ENCODE data around the gene BPIFB3. TPM values are rescaled to one million over a fixed set of nuclear protein-coding genes. Genes with fewer than 3 reads are reported as not detected.

Gene BPIFB3
- not detected in 2 replicates for total RNA-seq (2012; rRNA removed)
- not detected in 2 replicates for polyA plus RNA-seq (2012; rRNA removed)
- not detected in 2 replicates for polyA plus RNA-seq (2012; cell fraction: cytosol; rRNA removed)
- not detected in 2 replicates for polyA plus RNA-seq (2012; cell fraction: nucleus; rRNA removed; ENCODE audit: low replicate concordance)
- not detected for Bru-seq, nascent RNA
- BruChase-seq, experiment 1, labeled RNA remaining after a 6-hour chase, result not detected
- BruChase-seq, experiment 2, labeled RNA remaining after a 2-hour chase, result not detected
- long read RNA-seq, result 0 reads

GRCh38 chr20:33053291-33054106 lies at the start of gene BPIFB3:
Gene BPIFB3 (plus strand): TSS chr20:33053903. CDS start chr20:33055436, 1,533 bp downstream.
- no peak within 1 kb of the TSS for H2BK5ac ChIP-seq (ENCODE audit: low read depth, low read length, poor library complexity, severe bottlenecking)
- no peaks in the 10 kb centered on the region for H3K9me1 ChIP-seq (ENCODE audit: insufficient read depth, low read length)
- no peaks in the 10 kb centered on the region for H3K9me3 ChIP-seq (ENCODE audit: control insufficient read depth, insufficient read depth, low read length)
- no peaks in the 10 kb centered on the region for H3K79me1 ChIP-seq (ENCODE audit: low read depth in 1 of 2, low read length in 2 of 2)
- no peak within 1 kb of the TSS for H4K5ac ChIP-seq (ENCODE audit: low read depth, low read length)
- no peak within 1 kb of the TSS for H4K8ac ChIP-seq (ENCODE audit: low read depth in 2 of 2, low read length in 2 of 2)
- H3K4me2 ChIP-seq (ENCODE audit: low read depth, low read length), result no peak within 1 kb of the TSS
- no peak within 1 kb of the TSS for H2BK20ac ChIP-seq (ENCODE audit: low read depth, low read length)
- H3K23ac ChIP-seq (ENCODE audit: low read depth, low read length), result no peak within 1 kb of the TSS
- H2AK5ac ChIP-seq (ENCODE audit: low read depth, low read length), result no peak within 1 kb of the TSS
- H3K27me3 ChIP-seq (ENCODE audit: control insufficient read depth, insufficient read depth, low read length), result peaks cover 2% of the 10 kb centered on the region; the same call in 1 of the 2 replicates
- H2BK15ac ChIP-seq (ENCODE audit: low read depth, low read length), result no peak within 1 kb of the TSS
- POLR2A ChIA-PET (ENCODE audit: unreplicated experiment), result no interaction called here
- CTCF ChIA-PET, result no interaction called here
- no peak within 1 kb of the TSS for H3K27ac ChIP-seq (ENCODE audit: insufficient read depth, low read length)
- no peak within 1 kb of the TSS for H2AFZ ChIP-seq (replicated peaks; ENCODE audit: low read length, poor library complexity)
- H3K56ac ChIP-seq (ENCODE audit: extremely low read depth, insufficient read depth, low read length), result no peak within 1 kb of the TSS
- TF ChIP-seq CHD1 (IDR thresholded peaks at IDR 0.05; ENCODE audit: low read depth, low read length), result no peak
- TF ChIP-seq MAFK (IDR thresholded peaks at IDR 0.05; ENCODE audit: low read depth, low read length), result no peak
- TF ChIP-seq RFX5 (IDR thresholded peaks at IDR 0.05; ENCODE audit: low read depth, low read length), result no peak
- TF ChIP-seq CEBPB (IDR thresholded peaks at IDR 0.05; ENCODE audit: low read depth, low read length), result no peak
- TF ChIP-seq POLR2A (IDR thresholded peaks at IDR 0.05; ENCODE audit: low read depth, low read length), result no peak
- TF ChIP-seq CTCF (conservative IDR thresholded peaks at IDR 0.05; ENCODE audit: low read depth, low read length), result no peak
- TF ChIP-seq MAZ (IDR thresholded peaks at IDR 0.05; ENCODE audit: borderline replicate concordance, low read depth, low read length), result no peak
- no peak for TF ChIP-seq MXI1 (IDR thresholded peaks at IDR 0.05; ENCODE audit: borderline replicate concordance, low read depth, low read length)
- no peak for TF ChIP-seq USF2 (IDR thresholded peaks at IDR 0.05; ENCODE audit: low read depth, low read length)
- TF ChIP-seq SMC3 (IDR thresholded peaks at IDR 0.05; ENCODE audit: low read depth, low read length), result no peak
- TF ChIP-seq NFE2L2 (IDR thresholded peaks at IDR 0.05; ENCODE audit: low read depth, low read length), result no peak
- no peak for TF ChIP-seq FOS (IDR thresholded peaks at IDR 0.05; ENCODE audit: low read depth, low read length)
- no peak for TF ChIP-seq ELK1 (IDR thresholded peaks at IDR 0.05; ENCODE audit: borderline replicate concordance, low read depth, low read length)
- in situ Hi-C loops (cut with MboI; ENCODE audit: low sequenced_read_pairs) (no loop called here), intact Hi-C loops (cut with micrococcal nuclease) (no loop called here), dilution Hi-C loops (cut with HindIII; ENCODE audit: low sequenced_read_pairs, unreplicated experiment) (no loop called here)
- 50% methylated on average over 8 of the region's 25 CpGs; no CpG with 5 or more reads in 1 of the 2 experiments for WGBS, 2 experiments (ENCODE audit: extremely low coverage in 2 of 2, insufficient read length in 1 of 2)
- H3K9ac ChIP-seq (ENCODE audit: low read depth, low read length), result no peak within 1 kb of the TSS
- no peak within 1 kb of the TSS for H3K14ac ChIP-seq (replicated peaks; ENCODE audit: low read depth, low read length)
- H4K91ac ChIP-seq (ENCODE audit: insufficient read depth, low read depth, low read length), result no peak within 1 kb of the TSS
- no peaks in the 10 kb centered on the region for H4K20me1 ChIP-seq (ENCODE audit: insufficient read depth, low read length)
- no peak within 1 kb of the TSS for H3K4me3 ChIP-seq (ENCODE audit: insufficient read depth, low read depth, low read length)
- H3K36me3 ChIP-seq (ENCODE audit: control insufficient read depth, insufficient read depth, low read length), result no peaks in the 10 kb centered on the region
- no peak within 1 kb of the TSS for H3K18ac ChIP-seq (ENCODE audit: low read depth, low read length)
- H2BK120ac ChIP-seq (ENCODE audit: low read depth, low read length), result no peak within 1 kb of the TSS
- BruUV-seq (replicated peaks), result no TSS peak
- no peak within 1 kb of the TSS for H2AK9ac ChIP-seq (replicated peaks; ENCODE audit: low read depth, low read length, poor library complexity)
- ATAC-seq (ENCODE audit: low read depth) (no peak), DNase-seq (no peak)
- H3K4me1 ChIP-seq (ENCODE audit: control insufficient read depth, insufficient read depth, low read length), result no peaks in the 10 kb centered on the region
- H3K4ac ChIP-seq (ENCODE audit: low read depth, low read length), result no peak within 1 kb of the TSS

All from IMR-90 (cell line).